DND-41 (cell line): ENCODE measurements around the gene SH3GL3.

Experiments used
- ATAC-seq: fragments of 200-7000 bp; cut with Tn5 transposase; 3 replicates; pipeline ENCODE4 v1.9.1; 2021; ENCODE audit warnings: low read depth; ENCODE audit not compliant: insufficient read depth
- DNase-seq: peaks from one replicate; pipeline ENCODE4 v3.0.0-alpha.2; 2020
- H2AFZ ChIP-seq: 2 replicates; pipeline ENCODE4 v1.6.0; 2012; ENCODE audit warnings: low read depth, low read length
- H3K27ac ChIP-seq: 2 replicates; pipeline ENCODE4 v1.5.1; 2012; ENCODE audit warnings: low read length, inconsistent platforms
- H3K27me3 ChIP-seq: fragments of 200-600 bp; sonication (generic); 2 replicates; pipeline ENCODE4 v1.6.0; 2012; ENCODE audit warnings: low read length, mild to moderate bottlenecking, inconsistent platforms; ENCODE audit not compliant: insufficient read depth, poor library complexity
- H3K36me3 ChIP-seq: 2 replicates; pipeline ENCODE4 v1.5.1; 2012; ENCODE audit warnings: low read length, inconsistent platforms; ENCODE audit not compliant: insufficient read depth
- H3K4me1 ChIP-seq: 2 replicates; pipeline ENCODE4 v1.5.1; 2012; ENCODE audit warnings: mild to moderate bottlenecking, low read length; ENCODE audit not compliant: insufficient read depth
- H3K4me2 ChIP-seq: 2 replicates; pipeline ENCODE4 v1.6.0; 2012; ENCODE audit warnings: mild to moderate bottlenecking, moderate library complexity, low read length, inconsistent platforms; ENCODE audit not compliant: insufficient read depth
- H3K4me3 ChIP-seq, 2 experiments: fragments of 200-600 bp in 1 of 2; shearing (Covaris generic) in 1 of 2; 2 replicates each; pipeline ENCODE4 v1.5.1; 2012 to 2016; ENCODE audit warnings: inconsistent platforms in 2 of 2, low read length in 2 of 2, mild to moderate bottlenecking in 2 of 2, low read depth in 1 of 2, moderate library complexity in 1 of 2
- H3K79me2 ChIP-seq: 2 replicates; pipeline ENCODE4 v1.6.0; 2012; ENCODE audit warnings: low read length, inconsistent platforms; ENCODE audit not compliant: insufficient read depth
- H3K9ac ChIP-seq: 2 replicates; pipeline ENCODE4 v1.6.0; 2012; ENCODE audit warnings: low read depth, mild to moderate bottlenecking, inconsistent platforms, low read length, moderate library complexity
- H3K9me3 ChIP-seq: 2 replicates; pipeline ENCODE4 v1.5.1; 2012; ENCODE audit warnings: low read length, moderate library complexity, mild to moderate bottlenecking, inconsistent platforms; ENCODE audit not compliant: insufficient read depth, severe bottlenecking
- H4K20me1 ChIP-seq: 2 replicates; pipeline ENCODE4 v1.6.0; 2012; ENCODE audit warnings: low read length; ENCODE audit not compliant: insufficient read depth
- EZH2 ChIP-seq: IDR thresholded peaks from 3 replicates; pipeline ENCODE4 v1.6.1; 2012; ENCODE audit warnings: borderline replicate concordance, low read depth, mild to moderate bottlenecking, moderate library complexity, low read length, inconsistent platforms; ENCODE audit not compliant: severe bottlenecking
- TF ChIP-seq, protein P1 (sequence below): IDR thresholded peaks from 2 replicates; pipeline ENCODE4 v1.5.1; 2012; ENCODE audit warnings: borderline replicate concordance, low read length, moderate library complexity, mild to moderate bottlenecking; ENCODE audit not compliant: poor library complexity, severe bottlenecking; ENCODE audit errors: extremely low read depth

SH3GL3 gene

DNA sequence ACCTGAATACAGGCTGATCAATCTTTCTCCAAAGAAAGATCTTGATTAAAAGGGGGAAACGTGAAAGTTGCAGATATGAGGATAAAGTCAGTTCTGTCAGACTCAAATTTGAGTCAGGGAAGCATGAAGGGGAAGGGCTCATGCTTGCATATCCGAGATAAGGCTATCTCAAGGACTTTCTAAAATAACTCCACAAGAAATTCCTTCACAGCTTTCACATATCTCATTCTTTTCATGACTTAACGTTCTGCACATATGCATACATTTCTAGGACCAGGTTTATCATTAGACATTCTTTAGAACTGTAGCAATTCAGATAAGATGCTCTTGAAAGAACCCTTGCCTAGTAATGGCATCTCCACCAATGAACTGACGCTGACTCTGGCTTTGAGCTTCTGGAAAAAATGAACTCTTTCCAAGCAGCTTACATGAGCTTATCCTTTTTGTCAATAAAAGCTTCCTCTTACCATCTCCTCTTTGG, 15.9 kb downstream of the SH3GL3 start:
- no peaks in the 10 kb centered on the region for H3K79me2 ChIP-seq

DNA sequence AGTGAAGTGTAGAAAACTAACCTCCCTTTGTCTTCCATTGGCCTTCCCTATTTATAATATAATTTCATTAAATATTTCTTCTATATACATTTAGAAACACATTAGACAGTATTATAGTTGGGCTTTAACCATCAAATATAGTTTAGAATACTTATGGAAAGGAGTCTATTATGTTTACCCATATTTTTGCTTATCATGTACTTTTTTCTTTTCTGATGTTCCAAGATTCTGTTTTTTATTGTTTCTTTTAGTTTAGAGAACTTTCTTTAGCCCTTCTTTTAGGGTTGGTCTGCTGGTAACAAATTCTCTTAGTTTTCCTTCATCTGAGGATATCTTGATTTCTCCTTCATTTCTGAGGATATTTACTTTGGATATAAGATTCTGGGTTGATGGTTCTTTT, 23.7 kb downstream of the SH3GL3 start:
- DNase-seq (no peak), ATAC-seq (no peak)
- Histone ChIP-seq H3K9me3 (no peaks in the 10 kb centered on the region), H3K4me3 (no peak overlapping the region), H3K27ac (no peak overlapping the region), H3K9ac (no peak overlapping the region), H2AFZ (no peak overlapping the region), H3K4me1 (no peaks in the 10 kb centered on the region), H3K4me2 (no peak overlapping the region), H3K79me2 (no peaks in the 10 kb centered on the region), H3K36me3 (no peaks in the 10 kb centered on the region), H3K27me3 (no peaks in the 10 kb centered on the region), H4K20me1 (no peaks in the 10 kb centered on the region)
- TF ChIP-seq, protein P1, sequence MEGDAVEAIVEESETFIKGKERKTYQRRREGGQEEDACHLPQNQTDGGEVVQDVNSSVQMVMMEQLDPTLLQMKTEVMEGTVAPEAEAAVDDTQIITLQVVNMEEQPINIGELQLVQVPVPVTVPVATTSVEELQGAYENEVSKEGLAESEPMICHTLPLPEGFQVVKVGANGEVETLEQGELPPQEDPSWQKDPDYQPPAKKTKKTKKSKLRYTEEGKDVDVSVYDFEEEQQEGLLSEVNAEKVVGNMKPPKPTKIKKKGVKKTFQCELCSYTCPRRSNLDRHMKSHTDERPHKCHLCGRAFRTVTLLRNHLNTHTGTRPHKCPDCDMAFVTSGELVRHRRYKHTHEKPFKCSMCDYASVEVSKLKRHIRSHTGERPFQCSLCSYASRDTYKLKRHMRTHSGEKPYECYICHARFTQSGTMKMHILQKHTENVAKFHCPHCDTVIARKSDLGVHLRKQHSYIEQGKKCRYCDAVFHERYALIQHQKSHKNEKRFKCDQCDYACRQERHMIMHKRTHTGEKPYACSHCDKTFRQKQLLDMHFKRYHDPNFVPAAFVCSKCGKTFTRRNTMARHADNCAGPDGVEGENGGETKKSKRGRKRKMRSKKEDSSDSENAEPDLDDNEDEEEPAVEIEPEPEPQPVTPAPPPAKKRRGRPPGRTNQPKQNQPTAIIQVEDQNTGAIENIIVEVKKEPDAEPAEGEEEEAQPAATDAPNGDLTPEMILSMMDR: no peak
- no peak for TF ChIP-seq EZH2

More for the DNA sequence above, 15.9 kb downstream of the SH3GL3 start:
- TF ChIP-seq, protein P1: no peak
- TF ChIP-seq EZH2: no peak
- Histone ChIP-seq H3K4me2 (no peak overlapping the region), H3K4me3 (no peak overlapping the region), H4K20me1 (no peaks in the 10 kb centered on the region), H3K4me1 (no peaks in the 10 kb centered on the region), H3K27me3 (peaks cover 4% of the 10 kb centered on the region), H3K9me3 (no peaks in the 10 kb centered on the region), H2AFZ (no peak overlapping the region), H3K36me3 (no peaks in the 10 kb centered on the region), H3K9ac (no peak overlapping the region), H3K27ac (no peak overlapping the region)
- ATAC-seq: no peak
- no peak for DNase-seq

DNA sequence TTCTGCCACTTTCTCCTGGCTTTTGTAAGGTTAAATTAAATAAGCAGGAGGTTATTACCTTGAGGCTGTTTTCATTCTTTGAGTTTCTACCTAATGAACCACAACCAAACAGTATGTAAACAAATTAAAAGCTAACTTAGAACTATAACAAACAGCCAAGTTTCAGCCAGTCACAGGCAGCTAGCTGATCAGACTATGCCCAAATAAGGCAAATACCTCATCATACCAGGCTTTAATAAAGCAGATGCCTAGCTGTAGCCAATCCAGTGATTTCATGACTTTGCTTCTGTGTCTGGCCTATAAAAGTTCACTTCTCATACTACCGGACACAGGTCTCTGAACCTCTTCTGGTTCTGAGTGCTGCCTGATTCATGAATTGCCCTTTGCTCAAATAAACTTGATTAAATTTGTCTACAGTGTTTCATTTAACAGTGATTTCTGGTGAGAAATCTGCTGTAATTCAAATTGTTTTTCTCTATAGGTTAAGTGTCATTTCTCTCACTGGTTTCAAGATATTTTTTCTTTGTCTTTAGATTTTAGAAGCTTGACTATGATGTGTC, 24.2 kb downstream of the SH3GL3 start:
- no peaks in the 10 kb centered on the region for H3K36me3 ChIP-seq
- no peak overlapping the region for H3K4me2 ChIP-seq
- no peaks in the 10 kb centered on the region for H3K27me3 ChIP-seq
- no peak overlapping the region for H3K9ac ChIP-seq
- H3K4me3 ChIP-seq: no peak overlapping the region
- H2AFZ ChIP-seq: no peak overlapping the region
- no peaks in the 10 kb centered on the region for H3K9me3 ChIP-seq
- DNase-seq: no peak
- TF ChIP-seq, protein P1: no peak
- TF ChIP-seq EZH2: no peak
- H3K79me2 ChIP-seq: no peaks in the 10 kb centered on the region
- no peak overlapping the region for H3K27ac ChIP-seq
- H3K4me1 ChIP-seq: no peaks in the 10 kb centered on the region
- ATAC-seq: no peak
- no peaks in the 10 kb centered on the region for H4K20me1 ChIP-seq

DNA sequence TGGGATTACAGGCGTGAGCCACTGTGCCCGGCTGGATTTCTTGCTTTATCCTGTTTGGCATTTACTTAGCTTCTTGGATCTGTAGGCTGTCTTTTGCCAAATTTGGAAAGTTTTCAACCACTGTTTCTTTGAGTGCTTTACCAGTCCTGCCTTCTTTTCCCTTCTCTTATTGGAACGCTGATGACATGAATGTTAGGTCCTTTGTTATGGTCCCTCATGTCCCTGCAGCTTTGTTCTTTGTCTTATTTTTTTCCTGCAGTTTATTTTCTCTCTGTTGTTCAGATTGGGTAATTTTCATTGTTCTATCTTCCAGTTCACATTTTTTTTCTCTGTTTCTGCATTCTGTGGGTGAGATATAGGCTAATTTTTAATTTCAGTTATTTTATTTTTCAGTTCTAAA, 25.0 kb downstream of the SH3GL3 start:
- H3K9me3 ChIP-seq: no peaks in the 10 kb centered on the region
- TF ChIP-seq, protein P1: no peak
- TF ChIP-seq EZH2: no peak
- H4K20me1 ChIP-seq: no peaks in the 10 kb centered on the region
- H3K4me1 ChIP-seq: no peaks in the 10 kb centered on the region
- H3K79me2 ChIP-seq: no peaks in the 10 kb centered on the region
- DNase-seq (no peak), ATAC-seq (no peak)
- H3K27me3 ChIP-seq: no peaks in the 10 kb centered on the region
- no peak overlapping the region for H3K4me2 ChIP-seq
- no peak overlapping the region for H3K27ac ChIP-seq
- H2AFZ ChIP-seq: no peak overlapping the region
- no peak overlapping the region for H3K9ac ChIP-seq
- no peaks in the 10 kb centered on the region for H3K36me3 ChIP-seq
- H3K4me3 ChIP-seq: no peak overlapping the region
